GM12875 (cell line): ENCODE results near the gene DUSP7.
A peak's percentile ranks its signal among the peaks of the same experiment; 100 is the strongest.
"Not testable (repeated sequence)": the region's sequence is repeated elsewhere in the genome, so short reads cannot be mapped to it uniquely, and the experiment has no call there.

Experiments
- H3K4me3 ChIP-seq: one replicate; pipeline ENCODE4 v1.5.1; 2011; ENCODE audit warnings: low read depth, low read length, control low read depth
- CTCF ChIP-seq: IDR thresholded peaks from 2 replicates; pipeline ENCODE4 v1.5.1; 2011; ENCODE audit warnings: low read depth, mild to moderate bottlenecking, control low read depth, inconsistent platforms, low read length, moderate library complexity, borderline replicate concordance; ENCODE audit not compliant: insufficient read depth

Gene DUSP7

DNA sequence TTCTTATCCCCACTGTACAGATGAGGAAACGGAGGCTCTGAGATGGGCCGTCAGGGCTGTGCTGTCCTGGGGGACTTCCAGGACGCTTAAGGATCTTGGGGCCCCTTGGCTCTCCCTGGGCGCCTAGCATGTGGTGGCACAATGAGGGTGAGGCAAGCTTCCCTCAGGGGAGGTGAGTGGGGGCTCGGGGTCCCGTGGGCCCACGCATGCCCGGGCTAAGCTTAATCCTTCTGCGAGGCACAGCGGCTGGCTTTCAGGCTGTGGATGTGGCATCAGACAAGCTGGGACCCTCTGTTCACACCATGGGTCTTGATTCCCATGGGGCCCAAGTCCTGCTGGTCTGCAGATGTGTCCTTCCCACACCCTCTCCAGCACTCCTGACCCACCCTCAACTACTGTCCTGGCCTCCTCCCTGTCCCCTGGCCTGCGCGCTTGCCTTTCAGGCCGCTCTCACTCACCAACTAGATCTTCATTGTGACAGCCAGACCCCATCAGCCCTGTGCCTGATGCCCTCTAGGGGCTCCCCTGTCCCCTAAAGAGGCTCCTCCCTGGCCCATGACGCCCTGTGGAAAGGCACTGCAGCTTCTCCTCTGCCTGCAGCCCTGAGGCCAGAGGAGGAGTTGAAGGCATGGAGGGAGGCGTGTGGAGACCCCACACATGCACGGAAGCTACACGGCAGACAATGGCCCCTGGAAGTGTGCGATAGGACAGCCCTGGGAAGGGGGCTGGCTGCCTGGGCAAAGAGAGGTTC, 11.3 kb downstream of the DUSP7 start:
- TF ChIP-seq CTCF, result 0 out of 2 replicates have a peak, but pooled peaks have one; percentile 19
- no peak overlapping the region for H3K4me3 ChIP-seq

DNA sequence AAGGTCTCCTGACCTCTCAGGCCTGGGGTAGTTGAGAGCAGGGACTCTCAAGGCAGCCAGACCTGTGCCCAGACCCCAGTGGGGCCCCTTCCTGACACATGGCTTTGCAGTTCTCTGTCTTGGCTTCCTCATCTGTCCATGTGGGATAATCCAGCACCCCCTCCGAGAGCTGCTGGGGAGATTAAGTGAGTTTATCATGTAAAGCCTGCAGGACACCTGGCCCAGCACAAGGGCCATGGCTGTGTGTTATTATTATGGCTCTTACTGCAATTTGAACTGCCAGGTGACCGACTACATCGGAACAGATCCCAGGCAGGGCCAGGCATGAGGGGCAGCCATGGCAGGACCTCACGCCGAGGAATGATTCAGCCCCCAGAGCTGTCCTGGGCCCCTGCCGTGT, 12.6 kb downstream of the DUSP7 start:
- no peak overlapping the region for H3K4me3 ChIP-seq
- TF ChIP-seq CTCF, result no peak

DNA sequence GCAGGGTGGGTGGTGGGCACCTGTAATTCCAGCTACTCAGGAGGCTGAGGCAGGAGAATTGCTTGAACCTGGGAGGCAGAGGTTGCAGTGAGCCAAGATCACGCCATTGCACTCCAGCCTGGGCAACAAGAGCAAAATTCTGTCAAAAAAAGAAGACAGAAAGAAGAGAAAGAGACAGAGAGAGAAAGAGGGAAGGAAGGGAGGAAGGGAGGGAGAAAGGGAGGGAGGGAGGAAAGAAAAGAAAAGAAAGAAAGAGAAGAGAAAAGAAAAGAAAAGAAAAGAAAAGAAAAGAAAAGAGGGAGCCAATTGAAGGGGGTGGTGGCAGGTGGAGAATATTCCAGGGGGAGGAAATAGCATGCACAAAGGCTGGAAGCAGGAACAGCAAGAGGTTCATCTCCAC, 13.3 kb downstream of the DUSP7 start:
- not testable (repeated sequence) for H3K4me3 ChIP-seq

DNA sequence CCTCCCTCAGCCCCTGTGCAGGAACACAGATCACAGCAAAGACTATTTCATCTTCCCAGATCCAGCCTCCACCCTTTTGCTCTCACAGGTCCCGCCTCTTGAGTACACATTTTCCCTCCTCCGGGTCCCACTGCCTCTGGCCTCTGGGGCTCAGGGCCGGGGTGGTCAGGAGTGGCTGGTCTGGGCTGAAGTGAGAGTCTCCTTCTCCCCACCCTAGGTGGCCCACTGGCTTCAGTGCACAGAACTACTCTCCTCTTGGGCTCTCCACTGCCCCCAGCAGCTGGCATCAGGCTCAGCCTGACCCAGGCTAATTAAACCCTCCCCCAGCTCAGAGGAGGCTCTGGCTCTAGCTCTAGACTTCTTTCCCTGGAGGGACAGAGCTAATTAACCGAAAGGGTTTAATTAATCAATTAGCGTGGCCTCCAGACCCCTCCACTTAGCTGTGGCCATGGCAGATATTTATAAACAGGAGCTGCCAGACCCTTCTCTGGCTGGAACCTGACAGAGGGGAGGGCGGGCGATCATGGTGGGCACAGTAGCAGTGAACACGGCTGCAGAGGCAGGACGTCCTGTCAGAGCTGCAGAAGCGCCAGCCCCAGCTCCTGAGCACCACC, 15.1 kb downstream of the DUSP7 start:
- TF ChIP-seq CTCF, result no peak
- no peak overlapping the region for H3K4me3 ChIP-seq

DNA sequence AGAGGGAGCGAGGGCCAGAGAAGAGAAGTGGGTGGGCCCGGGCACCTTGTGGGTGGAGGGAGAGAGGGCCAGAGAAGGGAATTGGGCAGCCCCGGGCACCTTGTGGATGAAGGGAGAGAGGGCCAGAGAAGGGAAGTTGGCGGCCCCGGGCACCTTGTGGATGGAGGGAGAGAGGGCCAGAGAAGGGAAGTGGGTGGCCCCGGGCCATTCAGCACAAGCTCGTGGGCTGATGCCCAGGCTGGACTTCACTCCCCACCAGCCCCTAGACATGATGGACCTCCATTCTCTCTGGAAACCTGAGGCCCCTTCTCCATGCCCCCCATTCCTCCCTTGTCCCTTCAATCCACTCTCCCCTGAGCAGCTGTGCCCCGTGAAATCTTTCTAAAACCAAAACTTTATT, 15.8 kb downstream of the DUSP7 start:
- TF ChIP-seq CTCF, result no peak
- no peak overlapping the region for H3K4me3 ChIP-seq

DNA sequence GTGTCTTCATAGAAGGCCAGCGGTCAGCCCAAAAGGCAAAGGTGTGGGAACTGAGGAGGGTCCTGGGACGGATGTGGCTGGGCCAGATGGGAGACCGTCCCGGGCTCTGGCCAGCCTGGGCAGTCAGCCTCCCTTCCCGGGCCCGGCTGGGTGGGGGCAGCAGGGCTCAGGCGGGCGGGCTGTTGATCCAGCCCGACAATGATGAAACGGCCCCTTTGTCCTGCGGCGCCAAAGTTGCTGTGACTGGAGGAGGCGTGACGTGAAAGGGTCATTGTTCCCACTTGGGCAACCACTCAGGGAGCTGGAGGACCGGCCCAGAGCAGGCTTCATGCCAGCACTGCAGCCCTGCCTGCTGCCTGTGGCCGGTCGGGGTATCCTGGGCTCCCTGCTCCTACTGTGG, 16.5 kb downstream of the DUSP7 start:
- no peak overlapping the region for H3K4me3 ChIP-seq
- no peak for TF ChIP-seq CTCF

DNA sequence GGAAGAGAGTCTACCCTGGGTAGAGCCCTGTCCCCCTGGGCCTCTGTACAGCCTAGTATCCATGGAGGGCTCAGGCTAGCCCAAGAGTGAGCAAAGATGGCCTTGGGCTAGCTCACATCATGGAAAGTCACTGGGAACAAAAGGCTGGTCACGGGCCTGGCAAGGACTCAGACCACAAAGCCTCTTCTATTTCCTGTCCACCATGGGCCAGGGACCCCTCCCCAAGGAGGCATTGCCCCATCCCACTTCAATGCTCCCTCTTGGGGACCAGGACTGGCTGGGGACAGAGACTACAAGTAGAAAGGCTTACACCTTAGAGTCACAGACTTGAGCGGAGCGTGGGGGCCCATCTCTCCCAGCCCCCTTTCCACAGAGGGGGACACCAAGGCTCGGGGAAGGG, 16.9 kb downstream of the DUSP7 start:
- TF ChIP-seq CTCF, result no peak
- no peak overlapping the region for H3K4me3 ChIP-seq
